Measurements from ENCODE around the gene B3GNT5. TPM values are rescaled to one million over a fixed set of nuclear protein-coding genes. Genes with fewer than 3 reads are reported as not detected.
A peak's percentile ranks its signal among the peaks of the same experiment; 100 is the strongest.

The B3GNT5 gene
- total RNA-seq, 4 donors from 2014 or later: 6.0 to 46.3 (median 39.9) TPM

DNA sequence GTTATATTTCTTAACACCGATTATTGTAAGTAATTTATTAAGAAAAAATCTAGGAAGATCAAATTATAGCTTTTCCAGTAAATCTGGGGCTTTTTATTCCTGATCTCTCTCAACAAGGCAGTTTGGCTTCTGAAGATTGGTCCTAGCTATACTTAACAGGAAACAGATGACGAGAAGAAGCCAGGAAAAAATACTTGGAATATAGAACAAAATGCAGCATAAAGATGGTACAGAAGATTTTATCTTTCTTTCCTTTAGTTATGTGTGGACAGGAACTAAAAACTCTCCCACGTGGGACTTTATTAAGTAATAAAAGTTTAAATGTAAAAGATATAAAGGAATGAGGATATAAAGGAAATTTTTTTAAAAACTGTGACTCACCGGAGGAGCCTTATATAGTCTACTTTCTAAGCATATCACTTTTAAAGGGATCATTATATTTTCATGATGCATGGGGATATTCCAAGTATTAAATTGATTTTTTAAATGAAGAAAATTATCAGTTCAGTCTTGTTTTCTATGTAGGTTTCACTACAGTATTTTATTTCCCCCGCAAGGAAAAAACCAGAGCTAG lies 8.2 kb downstream of the B3GNT5 start:
- H3K27ac ChIP-seq: peak overlapping the region; percentile 68 to 78 (median 72)
- no peak for DNase-seq
- H3K4me1 ChIP-seq: peaks cover 11 to 84% (median 74%) of the 10 kb centered on the region in 4 donors
- intact Hi-C loops (cut with DNase I; ENCODE audit: low total_unique reads): no loop called here
- H3K36me3 ChIP-seq: no peaks in the 10 kb centered on the region
- H3K27me3 ChIP-seq: no peaks in the 10 kb centered on the region
- peak overlapping the region in 1 of 4 donors; percentile 7 for H3K4me3 ChIP-seq
- in situ Hi-C loops (cut with MboI; ENCODE audit: low pct_ligation_motif_present in 1 of 4, low pct_unique_long_range_greater_than_20kb in 1 of 4, low sequenced_read_pairs in 3 of 4): no loop called here
- WGBS, 2 donors (ENCODE audit: low coverage in 1 of 2): 61 to 62% methylated on average over 5 of the region's 5 CpGs
- no peaks in the 10 kb centered on the region for H3K9me3 ChIP-seq
- no peak for TF ChIP-seq POLR2AphosphoS5 (IDR thresholded peaks at IDR 0.05)
- no peak for TF ChIP-seq POLR2A (IDR thresholded peaks at IDR 0.05)
- TF ChIP-seq, protein P1, sequence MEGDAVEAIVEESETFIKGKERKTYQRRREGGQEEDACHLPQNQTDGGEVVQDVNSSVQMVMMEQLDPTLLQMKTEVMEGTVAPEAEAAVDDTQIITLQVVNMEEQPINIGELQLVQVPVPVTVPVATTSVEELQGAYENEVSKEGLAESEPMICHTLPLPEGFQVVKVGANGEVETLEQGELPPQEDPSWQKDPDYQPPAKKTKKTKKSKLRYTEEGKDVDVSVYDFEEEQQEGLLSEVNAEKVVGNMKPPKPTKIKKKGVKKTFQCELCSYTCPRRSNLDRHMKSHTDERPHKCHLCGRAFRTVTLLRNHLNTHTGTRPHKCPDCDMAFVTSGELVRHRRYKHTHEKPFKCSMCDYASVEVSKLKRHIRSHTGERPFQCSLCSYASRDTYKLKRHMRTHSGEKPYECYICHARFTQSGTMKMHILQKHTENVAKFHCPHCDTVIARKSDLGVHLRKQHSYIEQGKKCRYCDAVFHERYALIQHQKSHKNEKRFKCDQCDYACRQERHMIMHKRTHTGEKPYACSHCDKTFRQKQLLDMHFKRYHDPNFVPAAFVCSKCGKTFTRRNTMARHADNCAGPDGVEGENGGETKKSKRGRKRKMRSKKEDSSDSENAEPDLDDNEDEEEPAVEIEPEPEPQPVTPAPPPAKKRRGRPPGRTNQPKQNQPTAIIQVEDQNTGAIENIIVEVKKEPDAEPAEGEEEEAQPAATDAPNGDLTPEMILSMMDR (IDR thresholded peaks at IDR 0.05): no peak
- TF ChIP-seq EP300 (IDR thresholded peaks at IDR 0.05; ENCODE audit: low read depth): no peak

DNA sequence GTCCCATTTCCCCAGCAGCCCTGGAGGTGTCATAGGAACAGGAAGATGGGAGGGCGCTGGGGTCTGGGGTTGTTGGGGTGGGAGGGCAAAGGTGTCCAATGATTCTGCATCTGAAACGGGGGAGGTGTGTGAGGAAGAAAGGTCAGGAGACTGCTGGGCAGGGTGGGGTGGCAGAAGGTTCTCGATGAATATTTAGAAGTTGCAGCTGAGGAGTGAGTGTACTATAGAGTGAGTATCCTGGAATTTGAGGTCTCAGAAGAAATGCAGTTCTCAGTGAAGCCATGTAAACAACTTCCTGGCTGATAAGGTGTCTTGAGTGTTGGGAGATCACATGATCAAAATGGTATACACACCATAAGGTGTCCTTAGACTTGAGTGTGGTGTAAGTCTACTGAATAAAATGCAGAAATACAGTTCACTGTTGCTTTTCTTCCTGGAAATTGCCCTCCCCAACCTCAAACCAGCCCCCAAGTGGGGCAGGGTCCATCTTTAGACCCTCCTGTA lies 9.9 kb downstream of the B3GNT5 start:
- Histone ChIP-seq H3K4me1 (peaks cover 11 to 97% (median 85%) of the 10 kb centered on the region in 4 donors), H3K4me3 (no peak overlapping the region), H3K36me3 (no peaks in the 10 kb centered on the region), H3K27ac (peak overlapping the region in 3 of 4 donors; percentile 13 to 74 (median 39)), H3K9me3 (no peaks in the 10 kb centered on the region), H3K27me3 (no peaks in the 10 kb centered on the region)
- in situ Hi-C loops (cut with MboI; ENCODE audit: low pct_ligation_motif_present in 1 of 4, low pct_unique_long_range_greater_than_20kb in 1 of 4, low sequenced_read_pairs in 3 of 4) (no loop called here), intact Hi-C loops (cut with DNase I; ENCODE audit: low total_unique reads) (no loop called here)
- WGBS, 2 donors (ENCODE audit: low coverage in 1 of 2): 83 to 100% methylated on average over 2 to 3 of the region's 3 CpGs
- TF ChIP-seq POLR2A (IDR thresholded peaks at IDR 0.05) (no peak), EP300 (IDR thresholded peaks at IDR 0.05; ENCODE audit: low read depth) (no peak), POLR2AphosphoS5 (IDR thresholded peaks at IDR 0.05) (no peak)
- TF ChIP-seq, protein P1 (IDR thresholded peaks at IDR 0.05): no peak
- no peak for DNase-seq

DNA sequence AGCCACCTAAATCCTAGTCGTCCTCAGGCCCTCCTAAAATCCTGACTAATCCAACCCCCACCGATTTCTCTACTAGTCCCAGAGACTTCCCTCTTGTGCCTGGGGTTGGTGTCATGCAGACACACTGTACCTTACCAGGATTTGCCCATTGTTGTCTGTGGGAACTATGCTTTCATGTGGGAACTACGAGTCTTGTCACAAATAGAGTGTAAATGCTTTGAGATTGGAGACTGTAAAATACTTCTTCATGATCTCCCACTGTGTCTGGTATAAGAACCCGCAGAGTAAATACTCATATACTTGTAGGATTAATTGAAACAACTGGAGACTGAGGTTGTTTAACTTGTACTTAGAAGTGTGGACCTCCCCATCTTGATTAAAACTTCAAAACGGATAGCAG lies 11.2 kb downstream of the B3GNT5 start:
- no peak overlapping the region for H3K4me3 ChIP-seq

DNA sequence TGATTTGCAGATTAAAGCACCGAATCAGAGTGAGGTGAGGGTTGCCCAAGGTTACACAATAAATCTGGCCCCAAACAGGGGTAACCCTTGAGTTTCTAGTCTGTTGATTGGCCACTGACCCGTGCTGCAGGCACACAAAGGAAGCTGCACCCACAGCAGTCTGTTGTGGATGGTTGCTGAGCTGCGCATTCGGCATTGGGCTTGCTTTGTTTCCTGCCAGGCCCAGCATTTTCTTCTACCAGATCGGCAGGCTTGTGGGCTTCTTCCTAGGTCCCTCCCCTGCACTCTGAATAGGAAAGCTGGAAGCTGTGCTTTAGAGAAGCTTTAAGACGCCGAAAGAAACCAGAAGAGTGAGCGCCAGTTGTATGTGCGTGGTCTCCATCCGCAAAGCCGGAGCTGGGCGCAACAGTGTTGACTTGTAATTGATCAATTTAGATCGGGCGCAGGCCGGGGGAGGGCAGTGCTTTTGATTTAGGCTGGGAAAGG lies 12.1 kb downstream of the B3GNT5 start:
- Histone ChIP-seq H3K4me1 (peaks cover 11 to 86% (median 66%) of the 10 kb centered on the region in 4 donors), H3K36me3 (no peaks in the 10 kb centered on the region), H3K27ac (peak overlapping the region; percentile 74 to 78 (median 76)), H3K27me3 (no peaks in the 10 kb centered on the region), H3K9me3 (no peaks in the 10 kb centered on the region), H3K4me3 (no peak overlapping the region)
- in situ Hi-C loops (cut with MboI; ENCODE audit: low pct_ligation_motif_present in 1 of 4, low pct_unique_long_range_greater_than_20kb in 1 of 4, low sequenced_read_pairs in 3 of 4) (no loop called here), intact Hi-C loops (cut with DNase I; ENCODE audit: low total_unique reads) (no loop called here)
- WGBS, 2 donors (ENCODE audit: low coverage in 1 of 2): 68 to 76% methylated on average over 7 to 15 of the region's 15 CpGs
- DNase-seq: no peak
- TF ChIP-seq, protein P1 (IDR thresholded peaks at IDR 0.05): no peak
- TF ChIP-seq POLR2AphosphoS5 (IDR thresholded peaks at IDR 0.05) (no peak), POLR2A (IDR thresholded peaks at IDR 0.05) (peak; percentile 1), EP300 (IDR thresholded peaks at IDR 0.05; ENCODE audit: low read depth) (no peak)

More for the DNA sequence above, 11.2 kb downstream of the B3GNT5 start:
- 54 to 65% methylated on average over 5 of the region's 5 CpGs for WGBS, 2 donors (ENCODE audit: low coverage in 1 of 2)
- intact Hi-C loops (cut with DNase I; ENCODE audit: low total_unique reads) (no loop called here), in situ Hi-C loops (cut with MboI; ENCODE audit: low pct_ligation_motif_present in 1 of 4, low pct_unique_long_range_greater_than_20kb in 1 of 4, low sequenced_read_pairs in 3 of 4) (no loop called here)
- Histone ChIP-seq H3K4me1 (peaks cover 11 to 96% (median 75%) of the 10 kb centered on the region in 4 donors), H3K27me3 (no peaks in the 10 kb centered on the region), H3K36me3 (no peaks in the 10 kb centered on the region), H3K9me3 (no peaks in the 10 kb centered on the region), H3K27ac (peak overlapping the region; percentile 74 to 78 (median 76))
- no peak for DNase-seq
- TF ChIP-seq EP300 (IDR thresholded peaks at IDR 0.05; ENCODE audit: low read depth) (no peak), POLR2AphosphoS5 (IDR thresholded peaks at IDR 0.05) (no peak), POLR2A (IDR thresholded peaks at IDR 0.05) (no peak)
- TF ChIP-seq, protein P1 (IDR thresholded peaks at IDR 0.05): no peak

Measured in transverse colon (tissue), 4 donors.